ENCODE data around the gene TNRC6C.

GRCh38 chr17:78107976-78108725 lies 149.6 kb downstream of the TNRC6C start:
- no peak for TF ChIP-seq POLR2A (IDR thresholded peaks at IDR 0.05)
- TF ChIP-seq CTCF (IDR thresholded peaks at IDR 0.05) = no peak
